ENCODE measurements around the gene USP17L13. TPM values are rescaled to one million over a fixed set of nuclear protein-coding genes. Genes with fewer than 3 reads are reported as not detected.
"Not testable (repeated sequence)": the region's sequence is repeated elsewhere in the genome, so short reads cannot be mapped to it uniquely, and the experiment has no call there.

The USP17L13 gene, protein sequence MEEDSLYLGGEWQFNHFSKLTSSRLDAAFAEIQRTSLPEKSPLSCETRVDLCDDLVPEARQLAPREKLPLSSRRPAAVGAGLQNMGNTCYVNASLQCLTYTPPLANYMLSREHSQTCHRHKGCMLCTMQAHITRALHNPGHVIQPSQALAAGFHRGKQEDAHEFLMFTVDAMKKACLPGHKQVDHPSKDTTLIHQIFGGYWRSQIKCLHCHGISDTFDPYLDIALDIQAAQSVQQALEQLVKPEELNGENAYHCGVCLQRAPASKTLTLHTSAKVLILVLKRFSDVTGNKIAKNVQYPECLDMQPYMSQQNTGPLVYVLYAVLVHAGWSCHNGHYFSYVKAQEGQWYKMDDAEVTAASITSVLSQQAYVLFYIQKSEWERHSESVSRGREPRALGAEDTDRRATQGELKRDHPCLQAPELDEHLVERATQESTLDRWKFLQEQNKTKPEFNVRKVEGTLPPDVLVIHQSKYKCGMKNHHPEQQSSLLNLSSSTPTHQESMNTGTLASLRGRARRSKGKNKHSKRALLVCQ
- not detected for total RNA-seq
- long read RNA-seq: 0 reads

DNA sequence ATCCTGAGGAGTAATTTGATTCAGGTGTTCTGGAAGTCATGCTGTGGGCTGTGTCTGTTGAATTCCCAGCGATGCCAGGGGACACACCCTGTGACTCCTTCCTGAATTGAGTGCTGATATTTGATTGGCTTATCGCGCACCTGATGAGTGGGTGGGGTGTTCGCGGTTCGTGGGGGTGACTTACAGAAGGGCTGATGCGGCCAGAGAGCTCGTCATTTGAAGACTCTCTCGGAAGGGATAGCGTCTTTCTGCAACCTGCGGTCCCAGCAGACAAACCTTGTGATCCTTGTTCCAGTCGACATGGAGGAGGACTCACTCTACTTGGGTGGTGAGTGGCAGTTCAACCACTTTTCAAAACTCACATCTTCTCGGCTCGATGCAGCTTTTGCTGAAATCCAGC, at the start of gene USP17L13:
Gene USP17L13 (plus strand): TSS at position 301 of the 400 bp plus-strand sequence. CDS start 0 bp downstream, at position 301.
- DNase-seq; H3K36me3 ChIP-seq; H3K4me3 ChIP-seq; intact Hi-C loops (cut with DNase I); H3K27me3 ChIP-seq (ENCODE audit: low read depth); ATAC-seq; H3K9me3 ChIP-seq; H3K4me1 ChIP-seq; H3K27ac ChIP-seq: not testable (repeated sequence)

DNA sequence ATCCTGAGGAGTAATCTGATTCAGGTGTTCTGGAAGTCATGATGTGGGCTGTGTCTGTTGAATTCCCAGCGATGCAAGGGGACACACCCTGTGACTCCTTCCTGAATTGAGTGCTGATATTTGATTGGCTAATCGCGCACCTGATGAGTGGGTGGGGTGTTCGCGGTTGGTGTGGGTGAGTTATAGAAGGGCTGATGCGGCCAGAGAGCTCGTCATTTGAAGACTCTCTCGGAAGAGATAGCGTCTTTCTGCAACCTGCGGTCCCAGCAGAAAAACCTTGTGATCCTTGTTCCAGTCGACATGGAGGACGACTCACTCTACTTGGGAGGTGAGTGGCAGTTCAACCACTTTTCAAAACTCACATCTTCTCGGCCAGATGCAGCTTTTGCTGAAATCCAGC, 14.3 kb upstream of the USP17L13 start, which contains the start of gene USP17L10:
Gene USP17L10 (plus strand): TSS at position 301 of the 400 bp plus-strand sequence. CDS start 0 bp downstream, at position 301.
- H3K27ac ChIP-seq; H3K4me3 ChIP-seq; H3K9me3 ChIP-seq; H3K27me3 ChIP-seq (ENCODE audit: low read depth); H3K4me1 ChIP-seq; intact Hi-C loops (cut with DNase I); ATAC-seq; DNase-seq; H3K36me3 ChIP-seq: not testable (repeated sequence)

DNA sequence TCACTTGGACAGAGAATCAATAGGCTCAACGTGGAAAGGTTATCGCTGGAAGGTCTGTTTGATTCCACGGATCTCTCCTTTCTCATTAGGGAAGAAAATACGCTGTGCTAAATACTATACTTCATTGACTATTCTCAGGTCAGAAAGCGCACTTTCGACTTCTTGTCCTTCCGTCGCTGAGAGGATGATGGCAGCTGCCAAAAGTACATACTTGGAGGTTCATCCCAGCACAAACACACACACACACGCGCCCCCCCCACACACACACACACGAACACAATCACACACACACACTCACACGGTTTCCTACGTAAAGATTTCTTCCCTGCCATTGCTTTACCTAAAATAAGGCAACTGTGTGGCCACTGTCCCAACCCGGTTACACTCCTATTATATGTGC, 10.0 kb upstream of the USP17L13 start:
- intact Hi-C loops (cut with DNase I); H3K4me3 ChIP-seq; ATAC-seq; H3K9me3 ChIP-seq; H3K27me3 ChIP-seq (ENCODE audit: low read depth); H3K4me1 ChIP-seq; H3K27ac ChIP-seq; H3K36me3 ChIP-seq: not testable (repeated sequence)
- peak; percentile 22 for DNase-seq

DNA sequence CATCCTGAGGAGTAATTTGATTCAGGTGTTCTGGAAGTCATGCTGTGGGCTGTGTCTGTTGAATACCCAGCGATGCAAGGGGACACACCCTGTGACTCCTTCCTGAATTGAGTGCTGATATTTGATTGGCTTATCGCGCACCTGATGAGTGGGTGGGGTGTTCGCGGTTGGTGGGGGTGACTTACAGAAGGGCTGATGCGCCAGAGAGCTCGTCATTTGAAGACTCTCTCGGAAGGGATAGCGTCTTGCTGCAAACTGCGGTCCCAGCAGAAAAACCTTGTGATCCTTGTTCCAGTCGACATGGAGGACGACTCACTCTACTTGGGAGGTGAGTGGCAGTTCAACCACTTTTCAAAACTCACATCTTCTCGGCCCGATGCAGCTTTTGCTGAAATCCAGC, 9.6 kb upstream of the USP17L13 start, which contains the start of gene USP17L11:
Gene USP17L11 (plus strand): TSS at position 301 of the 400 bp plus-strand sequence. CDS start 0 bp downstream, at position 301.
- H3K27me3 ChIP-seq (ENCODE audit: low read depth); H3K27ac ChIP-seq; intact Hi-C loops (cut with DNase I); H3K4me3 ChIP-seq; H3K9me3 ChIP-seq; H3K4me1 ChIP-seq; H3K36me3 ChIP-seq; ATAC-seq; DNase-seq: not testable (repeated sequence)

DNA sequence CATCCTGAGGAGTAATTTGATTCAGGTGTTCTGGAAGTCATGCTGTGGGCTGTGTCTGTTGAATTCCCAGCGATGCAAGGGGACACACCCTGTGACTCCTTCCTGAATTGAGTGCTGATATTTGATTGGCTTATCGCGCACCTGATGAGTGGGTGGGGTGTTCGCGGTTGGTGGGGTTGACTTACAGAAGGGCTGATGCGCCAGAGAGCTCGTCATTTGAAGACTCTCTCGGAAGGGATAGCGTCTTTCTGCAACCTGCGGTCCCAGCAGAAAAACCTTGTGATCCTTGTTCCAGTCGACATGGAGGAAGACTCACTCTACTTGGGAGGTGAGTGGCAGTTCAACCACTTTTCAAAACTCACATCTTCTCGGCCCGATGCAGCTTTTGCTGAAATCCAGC, 4.8 kb upstream of the USP17L13 start, which contains the start of gene USP17L12:
Gene USP17L12 (plus strand): TSS at position 301 of the 400 bp plus-strand sequence. CDS start 0 bp downstream, at position 301.
- not testable (repeated sequence) for H3K9me3 ChIP-seq, ATAC-seq, H3K4me1 ChIP-seq

DNA sequence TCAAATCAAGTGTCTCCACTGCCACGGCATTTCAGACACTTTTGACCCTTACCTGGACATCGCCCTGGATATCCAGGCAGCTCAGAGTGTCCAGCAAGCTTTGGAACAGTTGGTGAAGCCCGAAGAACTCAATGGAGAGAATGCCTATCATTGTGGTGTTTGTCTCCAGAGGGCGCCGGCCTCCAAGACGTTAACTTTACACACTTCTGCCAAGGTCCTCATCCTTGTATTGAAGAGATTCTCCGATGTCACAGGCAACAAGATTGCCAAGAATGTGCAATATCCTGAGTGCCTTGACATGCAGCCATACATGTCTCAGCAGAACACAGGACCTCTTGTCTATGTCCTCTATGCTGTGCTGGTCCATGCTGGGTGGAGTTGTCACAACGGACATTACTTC, 5.6 kb downstream of the USP17L13 start:
- H3K9me3 ChIP-seq; intact Hi-C loops (cut with DNase I); H3K4me3 ChIP-seq; H3K27me3 ChIP-seq (ENCODE audit: low read depth); H3K27ac ChIP-seq; H3K36me3 ChIP-seq; H3K4me1 ChIP-seq; ATAC-seq; DNase-seq: not testable (repeated sequence)

More for the DNA sequence above, 4.8 kb upstream of the USP17L13 start, which contains the start of gene USP17L12:
- intact Hi-C loops (cut with DNase I); H3K27ac ChIP-seq; DNase-seq; H3K36me3 ChIP-seq; H3K27me3 ChIP-seq (ENCODE audit: low read depth); H3K4me3 ChIP-seq: not testable (repeated sequence)

GRCh38 chr4:9234085-9234484, 9.4 kb downstream of the USP17L13 start, which contains the start of gene USP17L15:
Gene USP17L15, plus strand, starts transcription at chr4:9234385. Its CDS starts 0 bp downstream, at chr4:9234385.
- H3K27ac ChIP-seq: not testable (repeated sequence)

DNA sequence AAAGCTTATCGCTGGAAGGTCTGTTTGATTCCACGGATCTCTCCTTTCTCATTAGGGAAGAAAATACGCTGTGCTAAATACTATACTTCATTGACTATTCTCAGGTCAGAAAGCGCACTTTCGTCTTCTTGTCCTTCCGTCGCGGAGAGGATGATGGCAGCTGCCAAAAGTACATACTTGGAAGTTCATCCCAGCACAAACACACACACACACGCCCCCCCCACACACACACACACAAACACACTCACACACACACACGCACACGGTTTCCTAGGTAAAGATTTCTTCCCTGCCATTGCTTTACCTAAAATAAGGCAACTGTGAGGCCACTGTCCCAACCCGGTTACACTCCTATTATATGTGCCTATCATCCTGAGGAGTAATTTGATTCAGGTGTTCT, 13.8 kb downstream of the USP17L13 start:
- H3K4me1 ChIP-seq; intact Hi-C loops (cut with DNase I); ATAC-seq; H3K36me3 ChIP-seq; H3K9me3 ChIP-seq; H3K27ac ChIP-seq; H3K27me3 ChIP-seq (ENCODE audit: low read depth); H3K4me3 ChIP-seq: not testable (repeated sequence)
- DNase-seq: peak; percentile 43

More at GRCh38 chr4:9234085-9234484, 9.4 kb downstream of the USP17L13 start, which contains the start of gene USP17L15:
- DNase-seq; intact Hi-C loops (cut with DNase I); ATAC-seq; H3K4me3 ChIP-seq; H3K4me1 ChIP-seq; H3K27me3 ChIP-seq (ENCODE audit: low read depth); H3K9me3 ChIP-seq; H3K36me3 ChIP-seq: not testable (repeated sequence)

DNA sequence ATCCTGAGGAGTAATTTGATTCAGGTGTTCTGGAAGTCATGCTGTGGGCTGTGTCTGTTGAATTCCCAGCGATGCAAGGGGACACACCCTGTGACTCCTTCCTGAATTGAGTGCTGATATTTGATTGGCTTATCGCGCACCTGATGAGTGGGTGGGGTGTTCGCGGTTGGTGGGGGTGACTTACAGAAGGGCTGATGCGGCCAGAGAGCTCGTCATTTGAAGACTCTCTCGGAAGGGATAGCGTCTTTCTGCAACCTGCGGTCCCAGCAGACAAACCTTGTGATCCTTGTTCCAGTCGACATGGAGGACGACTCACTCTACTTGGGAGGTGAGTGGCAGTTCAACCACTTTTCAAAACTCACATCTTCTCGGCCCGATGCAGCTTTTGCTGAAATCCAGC, 18.9 kb downstream of the USP17L13 start, which contains the start of gene USP17L17:
Gene USP17L17 (plus strand): TSS at position 301 of the 400 bp plus-strand sequence. CDS start 0 bp downstream, at position 301.
- H3K4me1 ChIP-seq, H3K9me3 ChIP-seq: not testable (repeated sequence)

DNA sequence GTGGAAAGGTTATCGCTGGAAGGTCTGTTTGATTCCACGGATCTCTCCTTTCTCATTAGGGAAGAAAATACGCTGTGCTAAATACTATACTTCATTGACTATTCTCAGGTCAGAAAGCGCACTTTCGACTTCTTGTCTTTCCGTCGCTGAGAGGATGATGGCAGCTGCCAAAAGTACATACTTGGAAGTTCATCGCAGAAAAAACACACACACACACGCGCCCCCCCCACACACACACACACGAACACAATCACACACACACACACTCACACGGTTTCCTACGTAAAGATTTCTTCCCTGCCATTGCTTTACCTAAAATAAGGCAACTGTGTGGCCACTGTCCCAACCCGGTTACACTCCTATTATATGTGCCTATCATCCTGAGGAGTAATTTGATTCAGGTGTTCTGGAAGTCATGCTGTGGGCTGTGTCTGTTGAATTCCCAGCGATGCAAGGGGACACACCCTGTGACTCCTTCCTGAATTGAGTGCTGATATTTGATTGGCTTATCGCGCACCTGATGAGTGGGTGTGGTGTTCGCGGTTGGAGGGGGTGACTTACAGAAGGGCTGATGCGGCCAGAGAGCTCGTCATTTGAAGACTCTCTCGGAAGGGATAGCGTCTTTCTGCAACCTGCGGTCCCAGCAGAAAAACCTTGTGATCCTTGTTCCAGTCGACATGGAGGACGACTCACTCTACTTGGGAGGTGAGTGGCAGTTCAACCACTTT, 23.4 kb downstream of the USP17L13 start, which contains the start of gene USP17L18:
Gene USP17L18 (plus strand): TSS at position 678 of the 728 bp plus-strand sequence. CDS start 0 bp downstream, at position 678.
- H3K4me1 ChIP-seq; H3K27me3 ChIP-seq (ENCODE audit: low read depth); H3K36me3 ChIP-seq; ATAC-seq; H3K9me3 ChIP-seq; H3K4me3 ChIP-seq; intact Hi-C loops (cut with DNase I); H3K27ac ChIP-seq: not testable (repeated sequence)
- DNase-seq: peak; percentile 23

More for the DNA sequence above, 18.9 kb downstream of the USP17L13 start, which contains the start of gene USP17L17:
- H3K27ac ChIP-seq; DNase-seq; H3K27me3 ChIP-seq (ENCODE audit: low read depth); H3K4me3 ChIP-seq; H3K36me3 ChIP-seq; intact Hi-C loops (cut with DNase I); ATAC-seq: not testable (repeated sequence)

- H3K4me3 ChIP-seq; H3K27me3 ChIP-seq (ENCODE audit: low read depth); ATAC-seq; H3K36me3 ChIP-seq; DNase-seq; H3K4me1 ChIP-seq; H3K27ac ChIP-seq; intact Hi-C loops (cut with DNase I); H3K9me3 ChIP-seq: not testable (repeated sequence)
Measured at GRCh38 chr4:9253078-9253477, 28.4 kb downstream of the USP17L13 start, which contains the start of gene USP17L19. Gene USP17L19, plus strand, starts transcription at chr4:9253378. Its CDS starts 0 bp downstream, at chr4:9253378.

- ATAC-seq; DNase-seq; H3K4me3 ChIP-seq; H3K9me3 ChIP-seq; H3K27ac ChIP-seq; H3K36me3 ChIP-seq; H3K4me1 ChIP-seq; H3K27me3 ChIP-seq (ENCODE audit: low read depth); intact Hi-C loops (cut with DNase I): not testable (repeated sequence)
Measured at GRCh38 chr4:9257824-9258223, 33.1 kb downstream of the USP17L13 start, which contains the start of gene USP17L20. Gene USP17L20, plus strand, starts transcription at chr4:9258124. Its CDS starts 0 bp downstream, at chr4:9258124.

All from lower lobe of right lung (tissue), 2 donors.